ENCODE measurements around the gene CD63. TPM values are rescaled to one million over a fixed set of nuclear protein-coding genes. Genes with fewer than 3 reads are reported as not detected.

The CD63 gene
- total RNA-seq, 1 experiment from 2014 or later = 409 TPM

GRCh38 chr12:55718015-55718414 lies 10.8 kb downstream of the CD63 start:
- H3K27ac Mint-ChIP-seq = peak overlapping the region; percentile 95
- TF ChIP-seq ZNF232 (CRISPR knock-in tag; IDR thresholded peaks at IDR 0.05) (no peak), USF1 (CRISPR knock-in tag; IDR thresholded peaks at IDR 0.05) (no peak), AFF4 (CRISPR knock-in tag; IDR thresholded peaks at IDR 0.05; ENCODE audit: borderline replicate concordance) (no peak), FOXP1 (CRISPR knock-in tag; IDR thresholded peaks at IDR 0.05; ENCODE audit: borderline replicate concordance) (no peak), HMGXB4 (CRISPR knock-in tag; IDR thresholded peaks at IDR 0.05) (no peak), JUN (CRISPR knock-in tag; IDR thresholded peaks at IDR 0.05) (no peak), ZNF138 (CRISPR knock-in tag; conservative IDR thresholded peaks at IDR 0.05) (no peak), PREB (CRISPR knock-in tag; IDR thresholded peaks at IDR 0.05; ENCODE audit: borderline replicate concordance) (no peak), AR (CRISPR knock-in tag; IDR thresholded peaks at IDR 0.05) (no peak), IRF1 (CRISPR knock-in tag; IDR thresholded peaks at IDR 0.05) (no peak), ZNF121 (CRISPR knock-in tag; IDR thresholded peaks at IDR 0.05) (no peak), NR3C1 (CRISPR knock-in tag; conservative IDR thresholded peaks at IDR 0.05; ENCODE audit: low read depth) (no peak), ZBTB43 (CRISPR knock-in tag; IDR thresholded peaks at IDR 0.05) (no peak), NR1H2 (CRISPR knock-in tag; IDR thresholded peaks at IDR 0.05) (no peak), CREM (CRISPR knock-in tag; IDR thresholded peaks at IDR 0.05) (no peak), HMGA2 (CRISPR knock-in tag; IDR thresholded peaks at IDR 0.05) (no peak)
- ChIA-PET CTCF (interaction anchor here (1.2 to 10.8 kb wide), 7 partner anchors 11 to 112 kb away, joined by 3 to 141 read pairs (median 16); partner anchors contain the start of genes CD63 and ITGA7), POLR2A (interaction anchor here (1.5 to 3.4 kb wide), 2 partner anchors 11 to 12 kb away, joined by 6 to 21 read pairs; partner anchors contain the start of genes CD63 and ITGA7)
- no peaks in the 10 kb centered on the region for H3K36me3 Mint-ChIP-seq
- ATAC-seq (peak; percentile 11), DNase-seq (ENCODE audit: low spot score) (peak; percentile 47)
- no peaks in the 10 kb centered on the region for H3K9me3 Mint-ChIP-seq
- H3K4me1 Mint-ChIP-seq = peaks cover 37% of the 10 kb centered on the region
- peak overlapping the region; percentile 85 for H3K4me3 Mint-ChIP-seq
- H3K27me3 Mint-ChIP-seq (ENCODE audit: low read depth) = peaks cover 10% of the 10 kb centered on the region

Data from WTC11 (cell line).